Activated B cell treated with CpG ODN at 0.5 μM for 24 hours (primary cell): Measurements from ENCODE around the gene KIF4B. TPM values are rescaled to one million over a fixed set of nuclear protein-coding genes. Genes with fewer than 3 reads are reported as not detected.

Experiments
- ATAC-seq: fragments of 200-7000 bp; cut with Tn5 transposase; one replicate; pipeline ENCODE4 v1.10.0; 2021; ENCODE audit warnings: low read depth, mild to moderate bottlenecking, moderate library complexity
- CTCF ChIA-PET: fragments of 350-600 bp; sonication (Branson Sonifier 250); formaldehyde crosslinking; loops from one replicate; lab custom pipeline; 2021; ENCODE audit warnings: antibody characterized with exemption; lab: Charles Lee
- POLR2A ChIA-PET: fragments of 350-600 bp; sonication (Branson Sonifier 250); formaldehyde crosslinking; loops from one replicate; lab custom pipeline; 2021; ENCODE audit warnings: antibody characterized with exemption; lab: Charles Lee
- DNase-seq: peaks from one replicate; pipeline ENCODE4 v3.0.0; 2022
- H3K27ac Mint-ChIP-seq: one replicate; pipeline ENCODE4 v1.8.0; 2020; ENCODE audit warnings: mixed read lengths
- H3K27me3 Mint-ChIP-seq: one replicate; pipeline ENCODE4 v1.8.0; 2021; ENCODE audit warnings: mixed read lengths
- H3K36me3 Mint-ChIP-seq: one replicate; pipeline ENCODE4 v1.8.0; 2021; ENCODE audit warnings: low read depth, mixed read lengths
- H3K4me1 Mint-ChIP-seq: one replicate; pipeline ENCODE4 v1.8.0; 2021; ENCODE audit warnings: mixed read lengths
- H3K4me3 Mint-ChIP-seq: one replicate; pipeline ENCODE4 v1.8.0; 2020; ENCODE audit warnings: mild to moderate bottlenecking, mixed read lengths
- H3K9me3 Mint-ChIP-seq: one replicate; pipeline ENCODE4 v1.8.0; 2020; ENCODE audit warnings: mixed read lengths
- intact Hi-C: fragments of 100-400 bp; cut with micrococcal nuclease; formaldehyde crosslinking; loops from one replicate; pipeline ENCODE4 v1.15.1; 2024
- total RNA-seq: library from RNA; stranded (reverse); gene quantifications from 2 replicates; pipeline ENCODE4 v1.2.3, GENCODE V29; 2022
- TF ChIP-seq, protein P1 (sequence below): fragments of 200-600 bp; IDR thresholded peaks from one replicate; pipeline ENCODE4 v1.8.0; 2022; ENCODE audit warnings: antibody characterized with exemption, mild to moderate bottlenecking

Gene KIF4B
- total RNA-seq, 1 donor from 2014 or later: not detected

DNA sequence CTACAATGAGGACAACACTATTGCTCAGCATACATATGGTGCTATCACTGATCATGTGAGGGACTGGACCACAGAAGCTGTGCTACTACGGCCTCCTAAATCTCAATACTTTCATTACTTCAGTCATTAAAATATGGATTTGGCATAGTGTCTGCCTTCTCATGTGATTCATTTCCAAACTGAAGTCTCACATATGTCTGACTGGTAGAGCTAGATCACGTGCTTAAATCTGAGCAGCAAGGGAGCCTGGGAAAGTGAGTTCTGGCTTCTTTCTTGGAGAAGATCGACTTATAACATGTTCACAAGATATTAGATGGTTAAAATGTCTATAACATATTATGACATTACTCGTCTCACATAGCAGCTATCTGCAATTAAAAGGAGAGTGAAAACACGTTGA lies 8.3 kb downstream of the KIF4B start:
- intact Hi-C loops: no loop called here
- no peaks in the 10 kb centered on the region for H3K36me3 Mint-ChIP-seq
- H3K9me3 Mint-ChIP-seq: no peaks in the 10 kb centered on the region
- DNase-seq (no peak), ATAC-seq (no peak)
- H3K27ac Mint-ChIP-seq: no peak overlapping the region
- TF ChIP-seq, protein P1, sequence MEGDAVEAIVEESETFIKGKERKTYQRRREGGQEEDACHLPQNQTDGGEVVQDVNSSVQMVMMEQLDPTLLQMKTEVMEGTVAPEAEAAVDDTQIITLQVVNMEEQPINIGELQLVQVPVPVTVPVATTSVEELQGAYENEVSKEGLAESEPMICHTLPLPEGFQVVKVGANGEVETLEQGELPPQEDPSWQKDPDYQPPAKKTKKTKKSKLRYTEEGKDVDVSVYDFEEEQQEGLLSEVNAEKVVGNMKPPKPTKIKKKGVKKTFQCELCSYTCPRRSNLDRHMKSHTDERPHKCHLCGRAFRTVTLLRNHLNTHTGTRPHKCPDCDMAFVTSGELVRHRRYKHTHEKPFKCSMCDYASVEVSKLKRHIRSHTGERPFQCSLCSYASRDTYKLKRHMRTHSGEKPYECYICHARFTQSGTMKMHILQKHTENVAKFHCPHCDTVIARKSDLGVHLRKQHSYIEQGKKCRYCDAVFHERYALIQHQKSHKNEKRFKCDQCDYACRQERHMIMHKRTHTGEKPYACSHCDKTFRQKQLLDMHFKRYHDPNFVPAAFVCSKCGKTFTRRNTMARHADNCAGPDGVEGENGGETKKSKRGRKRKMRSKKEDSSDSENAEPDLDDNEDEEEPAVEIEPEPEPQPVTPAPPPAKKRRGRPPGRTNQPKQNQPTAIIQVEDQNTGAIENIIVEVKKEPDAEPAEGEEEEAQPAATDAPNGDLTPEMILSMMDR: no peak
- no peak overlapping the region for H3K4me3 Mint-ChIP-seq
- CTCF ChIA-PET: no interaction called here
- H3K27me3 Mint-ChIP-seq: peaks cover 13% of the 10 kb centered on the region
- POLR2A ChIA-PET: no interaction called here
- no peaks in the 10 kb centered on the region for H3K4me1 Mint-ChIP-seq

DNA sequence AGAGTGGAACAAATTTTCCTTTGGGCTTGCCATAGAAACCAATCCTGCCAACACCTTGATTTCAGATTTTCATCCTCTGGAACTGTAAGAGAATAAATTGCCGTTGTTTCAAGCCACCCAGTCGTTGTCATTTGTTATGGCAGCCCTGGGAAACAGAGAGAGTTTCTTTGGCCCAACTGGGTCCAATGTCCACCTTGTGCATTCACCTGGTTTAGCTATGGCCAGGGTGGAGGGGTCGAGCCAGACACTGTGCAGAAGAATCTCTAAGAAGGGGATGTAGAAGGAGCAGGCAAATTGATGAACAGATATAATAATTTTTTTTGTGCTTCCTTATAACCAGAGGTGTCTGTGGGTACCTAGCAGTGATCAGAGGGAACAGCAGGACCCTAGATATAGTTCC lies 9.8 kb downstream of the KIF4B start:
- H3K27ac Mint-ChIP-seq: no peak overlapping the region
- ATAC-seq: no peak
- intact Hi-C loops: no loop called here
- ChIA-PET CTCF (no interaction called here), POLR2A (no interaction called here)
- peaks cover 13% of the 10 kb centered on the region for H3K27me3 Mint-ChIP-seq
- no peaks in the 10 kb centered on the region for H3K4me1 Mint-ChIP-seq
- H3K9me3 Mint-ChIP-seq: peaks cover 4% of the 10 kb centered on the region
- H3K36me3 Mint-ChIP-seq: no peaks in the 10 kb centered on the region
- TF ChIP-seq, protein P1: no peak
- DNase-seq: no peak
- H3K4me3 Mint-ChIP-seq: no peak overlapping the region

DNA sequence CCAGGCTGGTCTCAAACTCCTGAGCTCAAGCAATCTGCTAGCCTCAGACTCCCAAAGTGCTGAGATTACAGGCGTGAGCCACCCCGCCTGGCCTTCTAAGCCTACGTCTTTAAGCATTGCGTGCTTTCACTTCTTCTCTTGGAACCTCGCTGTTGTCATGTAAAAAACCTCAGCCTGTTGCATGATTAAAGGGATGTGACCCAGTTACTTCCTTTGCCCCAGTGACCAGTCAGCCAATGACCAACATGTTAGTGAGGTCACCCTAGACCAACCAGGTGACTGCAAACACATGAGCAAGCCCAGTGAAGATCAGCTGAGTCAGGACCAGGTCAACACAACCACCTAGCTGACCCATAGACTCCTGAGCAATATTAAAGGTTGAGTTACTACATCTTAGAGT lies 10.5 kb downstream of the KIF4B start:
- intact Hi-C loops: no loop called here
- TF ChIP-seq, protein P1: no peak
- Mint-ChIP-seq H3K27me3 (peaks cover 13% of the 10 kb centered on the region), H3K36me3 (no peaks in the 10 kb centered on the region), H3K27ac (no peak overlapping the region), H3K4me3 (no peak overlapping the region), H3K9me3 (peaks cover 7% of the 10 kb centered on the region), H3K4me1 (no peaks in the 10 kb centered on the region)
- ChIA-PET POLR2A (no interaction called here), CTCF (no interaction called here)
- DNase-seq: no peak
- ATAC-seq: no peak

- TF ChIP-seq, protein P1: no peak
- intact Hi-C loops: no loop called here
- H3K36me3 Mint-ChIP-seq: no peaks in the 10 kb centered on the region
- peaks cover 7% of the 10 kb centered on the region for H3K9me3 Mint-ChIP-seq
- DNase-seq (no peak), ATAC-seq (no peak)
- H3K4me1 Mint-ChIP-seq: no peaks in the 10 kb centered on the region
- no peak overlapping the region for H3K4me3 Mint-ChIP-seq
- H3K27ac Mint-ChIP-seq: no peak overlapping the region
- ChIA-PET POLR2A (no interaction called here), CTCF (no interaction called here)
- H3K27me3 Mint-ChIP-seq: peaks cover 10% of the 10 kb centered on the region
Observed at GRCh38 chr5:155025895-155026294, 12.3 kb downstream of the KIF4B start.

DNA sequence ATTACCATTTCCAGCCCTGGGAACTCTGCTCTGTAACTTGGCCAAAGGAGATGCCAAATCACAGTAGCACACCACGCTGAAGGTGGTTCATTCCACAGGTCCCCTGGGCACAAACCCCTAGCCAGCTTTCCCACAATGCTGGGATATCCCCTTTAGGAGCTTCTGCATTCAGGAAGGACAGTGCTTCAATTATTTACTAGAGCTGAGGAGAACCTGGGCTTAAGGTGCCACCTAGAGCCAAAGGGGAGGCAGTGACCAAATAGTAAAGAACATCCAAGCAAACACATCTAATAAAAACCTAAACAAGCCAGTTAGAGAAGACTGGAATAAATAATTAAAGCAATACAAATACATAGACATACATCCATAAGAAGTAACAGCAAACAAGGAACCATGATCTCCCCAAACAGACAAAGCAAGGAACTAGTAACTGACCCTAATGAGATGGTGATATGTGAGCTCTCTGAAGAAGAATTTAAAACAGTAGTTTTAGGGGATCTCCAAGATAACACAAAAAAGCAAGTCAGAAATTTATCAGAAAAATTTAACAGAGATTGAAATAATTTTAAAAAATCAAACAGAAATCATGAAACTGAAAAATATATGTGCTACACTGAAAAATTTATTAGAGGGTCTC lies 14.6 kb downstream of the KIF4B start:
- intact Hi-C loops: no loop called here
- CTCF ChIA-PET: no interaction called here

More for the DNA sequence above, 14.6 kb downstream of the KIF4B start:
- no peak for DNase-seq
- no peak overlapping the region for H3K4me3 Mint-ChIP-seq
- H3K9me3 Mint-ChIP-seq: peaks cover 7% of the 10 kb centered on the region
- ATAC-seq: no peak
- TF ChIP-seq, protein P1: no peak
- H3K4me1 Mint-ChIP-seq: no peaks in the 10 kb centered on the region
- H3K27me3 Mint-ChIP-seq: peaks cover 6% of the 10 kb centered on the region
- H3K36me3 Mint-ChIP-seq: no peaks in the 10 kb centered on the region
- POLR2A ChIA-PET: no interaction called here
- no peak overlapping the region for H3K27ac Mint-ChIP-seq
